ENCODE data around the gene OTOR. TPM values are rescaled to one million over a fixed set of nuclear protein-coding genes. Genes with fewer than 3 reads are reported as not detected.

OTOR gene
- total RNA-seq, 1 experiment from 2014 or later: not detected

DNA sequence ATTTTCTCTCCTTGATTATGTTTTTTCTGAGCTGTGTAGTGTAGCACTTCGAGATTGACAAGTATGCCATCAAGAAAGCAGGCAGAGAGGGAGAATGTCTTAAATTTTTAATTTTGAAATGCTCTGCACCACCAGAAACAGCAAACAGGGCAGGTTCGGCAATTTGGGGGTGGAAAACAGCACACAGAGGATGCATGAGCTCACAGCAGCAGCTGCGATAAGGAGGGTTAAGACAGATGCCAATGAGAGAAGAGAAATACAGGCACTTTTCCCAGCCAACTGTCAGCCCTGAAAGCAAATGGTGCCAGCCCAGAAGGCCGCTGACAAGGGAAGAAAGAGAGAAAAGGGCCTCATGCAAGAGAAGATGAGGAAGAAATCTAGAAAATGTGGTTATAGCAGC is 33.4 kb upstream of the OTOR start:
- TF ChIP-seq, protein P1, sequence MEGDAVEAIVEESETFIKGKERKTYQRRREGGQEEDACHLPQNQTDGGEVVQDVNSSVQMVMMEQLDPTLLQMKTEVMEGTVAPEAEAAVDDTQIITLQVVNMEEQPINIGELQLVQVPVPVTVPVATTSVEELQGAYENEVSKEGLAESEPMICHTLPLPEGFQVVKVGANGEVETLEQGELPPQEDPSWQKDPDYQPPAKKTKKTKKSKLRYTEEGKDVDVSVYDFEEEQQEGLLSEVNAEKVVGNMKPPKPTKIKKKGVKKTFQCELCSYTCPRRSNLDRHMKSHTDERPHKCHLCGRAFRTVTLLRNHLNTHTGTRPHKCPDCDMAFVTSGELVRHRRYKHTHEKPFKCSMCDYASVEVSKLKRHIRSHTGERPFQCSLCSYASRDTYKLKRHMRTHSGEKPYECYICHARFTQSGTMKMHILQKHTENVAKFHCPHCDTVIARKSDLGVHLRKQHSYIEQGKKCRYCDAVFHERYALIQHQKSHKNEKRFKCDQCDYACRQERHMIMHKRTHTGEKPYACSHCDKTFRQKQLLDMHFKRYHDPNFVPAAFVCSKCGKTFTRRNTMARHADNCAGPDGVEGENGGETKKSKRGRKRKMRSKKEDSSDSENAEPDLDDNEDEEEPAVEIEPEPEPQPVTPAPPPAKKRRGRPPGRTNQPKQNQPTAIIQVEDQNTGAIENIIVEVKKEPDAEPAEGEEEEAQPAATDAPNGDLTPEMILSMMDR (conservative IDR thresholded peaks at IDR 0.05): no peak
- Histone ChIP-seq H3K27me3 (ENCODE audit: insufficient read depth, low read length) (no peaks in the 10 kb centered on the region), H3K79me2 (ENCODE audit: insufficient read depth, low read length) (no peaks in the 10 kb centered on the region), H3K4ac (ENCODE audit: low read depth, low read length) (no peak overlapping the region), H3T11ph (ENCODE audit: low read length) (no peak overlapping the region), H3K4me2 (ENCODE audit: insufficient read depth, insufficient read length, low read length) (no peak overlapping the region), H3K23ac (ENCODE audit: insufficient read length, low read depth, low read length) (no peak overlapping the region), H3K4me1 (ENCODE audit: insufficient read depth, low read length) (no peaks in the 10 kb centered on the region), H3K27ac (ENCODE audit: insufficient read length, low read depth, low read length) (no peak overlapping the region), H3K9me3 (ENCODE audit: control insufficient read depth, low read depth, low read length) (no peaks in the 10 kb centered on the region), H2BK15ac (ENCODE audit: low read depth, low read length) (no peak overlapping the region), H3K79me1 (ENCODE audit: insufficient read depth, low read depth, low read length, poor library complexity, severe bottlenecking) (no peaks in the 10 kb centered on the region), H3K9ac (ENCODE audit: extremely low read depth, insufficient read length, low read length) (no peak overlapping the region), H4K5ac (ENCODE audit: insufficient read length, low read depth, low read length) (no peak overlapping the region), H3K56ac (ENCODE audit: insufficient read length, low read depth, low read length) (no peak overlapping the region), H3K14ac (ENCODE audit: insufficient read depth, low read length) (no peak overlapping the region), H4K8ac (replicated peaks; ENCODE audit: insufficient read length, low read depth, low read length) (no peak overlapping the region), H2BK20ac (ENCODE audit: low read depth, low read length, poor library complexity, severe bottlenecking) (no peak overlapping the region), H2BK120ac (ENCODE audit: low read depth, low read length, poor library complexity, severe bottlenecking) (no peak overlapping the region), H3K18ac (ENCODE audit: insufficient read length, low read depth, low read length) (no peak overlapping the region), H2BK12ac (ENCODE audit: insufficient read length, low read depth, low read length) (no peak overlapping the region), H3K23me2 (ENCODE audit: insufficient read length, low read depth, low read length, poor library complexity, severe bottlenecking) (no peaks in the 10 kb centered on the region), H2AFZ (ENCODE audit: low read length) (peak overlapping the region; percentile 82), H2BK5ac (ENCODE audit: insufficient read length, low read length) (no peak overlapping the region), H4K20me1 (ENCODE audit: control insufficient read depth, insufficient read depth, insufficient read length) (no peaks in the 10 kb centered on the region), H4K91ac (ENCODE audit: insufficient read length, low read depth, low read length) (no peak overlapping the region), H2AK5ac (ENCODE audit: insufficient read length, low read length) (no peak overlapping the region)
- Mint-ChIP-seq H3K36me3 (ENCODE audit: insufficient read depth in 1 of 3, low read depth in 3 of 3) (no peaks in the 10 kb centered on the region), H3K9me3 (no peaks in the 10 kb centered on the region), H3K27me3 (ENCODE audit: low read depth) (peaks cover 5% of the 10 kb centered on the region; the same call in 1 of the 2 replicates), H3K4me3 (no peak overlapping the region), H3K4me1 (peaks cover 5 to 14% of the 10 kb centered on the region in 2 experiments), H3K27ac (no peak overlapping the region; a peak in 1 of 7 replicates)
- no peak for DNase-seq
- WGBS (ENCODE audit: extremely low coverage, insufficient read length, low lambda C conversion rate): no CpG with 5 or more reads among the region's 4 CpGs

Data from H9 (cell line).